Stimulated activated CD8-positive, alpha-beta memory T cell treated with anti-CD3 and anti-CD28 coated beads, Interleukin-15, amount 100 ng/mL, for 4 hours (primary cell): ENCODE measurements around the gene MATN1.
A peak's percentile ranks its signal among the peaks of the same experiment; 100 is the strongest.

ENCODE experiments used
- DNase-seq, 2 donors: peaks; one replicate each; pipeline ENCODE4 v3.0.0-alpha.2; 2020; ENCODE audit warnings: low read depth in 2 of 2

The MATN1 gene

DNA sequence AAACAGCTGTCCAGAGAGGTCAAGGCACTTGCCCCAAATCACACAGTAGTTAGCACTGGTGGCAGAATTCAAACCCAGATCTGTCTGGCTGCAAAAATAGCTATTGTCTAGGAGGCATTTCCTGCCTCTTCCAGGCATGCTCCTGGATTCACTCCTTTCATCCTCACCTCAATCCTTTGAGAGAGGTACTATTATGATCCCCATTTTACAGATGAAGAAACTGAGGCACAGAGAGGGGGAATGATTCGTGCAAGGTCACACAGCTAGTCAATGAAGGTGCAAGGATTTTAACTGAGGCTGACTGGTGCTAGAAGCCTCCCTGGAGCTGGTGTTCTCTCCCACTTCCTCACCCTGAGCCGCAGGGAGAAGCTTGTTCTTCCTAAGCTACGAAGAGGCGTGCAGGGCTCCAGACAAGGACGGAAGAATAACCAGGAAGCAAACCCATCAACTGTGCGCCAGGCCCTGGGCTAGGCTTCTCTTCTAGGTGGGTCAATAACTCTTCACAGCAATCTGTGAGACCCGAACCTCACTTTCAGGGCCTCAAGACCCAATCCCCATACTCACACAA lies 34.8 kb upstream of the MATN1 start:
- no peak for DNase-seq

GRCh38 chr1:30757352-30758120 lies 34.2 kb upstream of the MATN1 start, which contains the start of gene LAPTM5:
TSS of gene LAPTM5 (minus strand) at chr1:30757774. CDS start at chr1:30757745, 29 bp downstream.
- DNase-seq, result no peak

- peak; percentile 52 to 53 for DNase-seq
Measured at GRCh38 chr1:30756545-30757351, 33.4 kb upstream of the MATN1 start.

DNA sequence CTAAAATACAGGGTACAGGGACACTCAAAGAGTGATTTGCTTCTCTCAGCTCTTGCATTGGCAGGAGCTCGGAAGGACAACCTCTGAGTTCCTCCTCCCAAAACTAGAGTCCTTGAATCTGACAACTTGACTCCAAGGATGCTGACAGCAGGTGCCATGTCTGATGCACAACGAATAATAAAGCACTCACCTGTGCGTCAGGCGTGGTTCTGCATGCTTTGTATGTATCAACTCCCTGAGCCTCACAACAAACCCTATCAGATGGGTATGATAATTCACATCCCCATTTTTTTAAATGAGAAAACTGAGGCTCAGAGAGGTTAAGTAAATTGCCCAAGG lies 32.8 kb upstream of the MATN1 start:
- no peak for DNase-seq

GRCh38 chr1:30755746-30756145 lies 32.4 kb upstream of the MATN1 start:
- DNase-seq, result no peak

DNA sequence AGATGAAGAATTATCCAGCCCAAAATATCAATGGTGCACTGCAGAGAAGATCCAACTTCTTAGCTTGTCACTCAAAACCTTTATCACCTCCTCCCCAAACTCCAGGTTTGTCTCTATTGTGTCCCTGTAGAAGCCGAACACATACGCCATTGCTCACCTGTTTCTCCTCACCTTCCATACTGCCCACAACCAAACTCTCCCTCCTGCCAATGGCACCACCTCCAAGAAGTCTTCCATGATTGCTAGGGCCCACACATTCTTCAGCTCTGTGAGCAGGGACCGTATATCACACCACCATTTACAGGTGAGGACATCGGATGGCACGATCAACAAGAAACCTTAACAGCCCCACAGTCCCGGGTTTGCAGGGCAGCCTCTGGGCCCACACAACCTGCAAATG lies 31.9 kb upstream of the MATN1 start:
- no peak for DNase-seq

DNA sequence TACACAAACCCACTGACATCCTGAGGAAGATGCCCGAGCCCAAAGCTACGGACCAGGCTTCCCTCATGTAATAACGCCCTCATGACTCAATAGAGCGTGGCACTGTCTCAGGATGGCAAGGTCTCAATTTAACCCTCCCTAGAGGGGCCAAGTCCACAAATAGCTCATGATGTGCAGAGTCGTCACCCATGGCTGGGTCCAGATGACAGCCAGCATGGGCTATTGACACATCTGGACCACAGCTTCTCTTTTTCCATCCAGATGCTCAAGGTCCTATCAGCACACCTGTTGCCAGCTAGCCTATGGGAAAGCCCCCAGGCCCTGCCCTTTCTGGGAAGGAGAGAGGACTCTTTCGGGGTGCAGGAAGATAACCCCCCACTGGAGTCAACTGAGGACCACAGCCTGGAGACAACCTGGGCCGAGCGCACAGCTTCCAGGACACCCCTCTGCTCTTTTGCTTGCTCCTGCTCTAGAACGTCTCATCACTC lies 31.3 kb upstream of the MATN1 start:
- DNase-seq, result no peak

DNA sequence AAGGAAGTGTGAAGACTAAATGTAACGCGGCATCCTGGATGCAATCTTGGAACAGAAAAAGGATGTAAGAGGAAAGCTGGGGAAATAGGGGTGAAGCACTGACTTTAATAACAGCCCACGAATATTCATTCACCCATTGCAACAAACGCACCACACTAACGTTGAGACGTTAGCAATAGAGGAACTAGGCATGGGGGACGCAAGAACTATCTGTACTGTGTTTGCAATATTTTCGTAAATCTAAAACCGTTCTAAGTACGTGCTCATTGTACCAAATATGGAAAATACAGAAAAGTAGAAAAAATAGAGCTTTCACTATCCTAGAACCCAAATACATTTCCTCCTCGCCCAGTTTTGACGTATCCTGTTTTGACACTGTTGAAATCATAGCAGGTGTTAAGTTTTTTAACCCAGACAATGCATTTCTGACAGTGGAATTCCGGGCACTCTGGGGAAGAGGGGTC lies 30.3 kb upstream of the MATN1 start:
- no peak for DNase-seq

- DNase-seq, result no peak
Measured at GRCh38 chr1:30753118-30753517, 29.7 kb upstream of the MATN1 start.

- DNase-seq, result no peak
Measured at GRCh38 chr1:30752651-30752908, 29.2 kb upstream of the MATN1 start.

- no peak for DNase-seq
Measured at GRCh38 chr1:30751830-30752650, 28.7 kb upstream of the MATN1 start.

DNA sequence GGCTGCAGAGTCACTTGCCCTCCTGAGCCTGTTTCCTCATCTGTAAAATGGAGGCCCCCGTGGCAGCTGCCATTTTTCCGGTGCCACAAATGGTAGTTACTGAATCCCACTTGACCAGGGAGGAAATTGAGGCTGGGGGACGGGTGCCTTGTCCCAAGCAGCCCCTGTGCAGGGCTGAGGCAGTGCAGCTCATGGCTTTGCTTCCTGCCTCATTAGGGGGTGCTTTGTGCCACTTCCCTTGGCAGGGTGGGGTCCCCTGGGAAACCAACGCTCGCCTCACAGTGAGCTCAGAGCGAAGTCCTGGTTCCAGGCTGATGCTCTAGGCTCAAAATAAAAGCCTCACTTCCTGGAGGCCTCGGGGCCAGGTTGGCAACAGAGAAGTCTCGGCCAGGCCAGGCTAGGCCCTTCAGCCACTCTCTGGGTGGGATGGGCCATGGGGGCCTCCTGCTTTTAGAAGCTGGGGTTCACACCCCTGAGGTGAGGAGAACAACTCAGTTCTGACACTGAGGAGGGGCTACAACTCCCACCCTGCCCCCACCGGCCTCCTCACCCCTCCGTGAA lies 27.4 kb upstream of the MATN1 start:
- DNase-seq, result no peak

- no peak for DNase-seq
Measured at GRCh38 chr1:30749691-30750583, 26.6 kb upstream of the MATN1 start.

- DNase-seq, result no peak
Measured at GRCh38 chr1:30748699-30749401, 25.5 kb upstream of the MATN1 start.

- DNase-seq, result no peak
Measured at GRCh38 chr1:30748098-30748698, 24.8 kb upstream of the MATN1 start.

DNA sequence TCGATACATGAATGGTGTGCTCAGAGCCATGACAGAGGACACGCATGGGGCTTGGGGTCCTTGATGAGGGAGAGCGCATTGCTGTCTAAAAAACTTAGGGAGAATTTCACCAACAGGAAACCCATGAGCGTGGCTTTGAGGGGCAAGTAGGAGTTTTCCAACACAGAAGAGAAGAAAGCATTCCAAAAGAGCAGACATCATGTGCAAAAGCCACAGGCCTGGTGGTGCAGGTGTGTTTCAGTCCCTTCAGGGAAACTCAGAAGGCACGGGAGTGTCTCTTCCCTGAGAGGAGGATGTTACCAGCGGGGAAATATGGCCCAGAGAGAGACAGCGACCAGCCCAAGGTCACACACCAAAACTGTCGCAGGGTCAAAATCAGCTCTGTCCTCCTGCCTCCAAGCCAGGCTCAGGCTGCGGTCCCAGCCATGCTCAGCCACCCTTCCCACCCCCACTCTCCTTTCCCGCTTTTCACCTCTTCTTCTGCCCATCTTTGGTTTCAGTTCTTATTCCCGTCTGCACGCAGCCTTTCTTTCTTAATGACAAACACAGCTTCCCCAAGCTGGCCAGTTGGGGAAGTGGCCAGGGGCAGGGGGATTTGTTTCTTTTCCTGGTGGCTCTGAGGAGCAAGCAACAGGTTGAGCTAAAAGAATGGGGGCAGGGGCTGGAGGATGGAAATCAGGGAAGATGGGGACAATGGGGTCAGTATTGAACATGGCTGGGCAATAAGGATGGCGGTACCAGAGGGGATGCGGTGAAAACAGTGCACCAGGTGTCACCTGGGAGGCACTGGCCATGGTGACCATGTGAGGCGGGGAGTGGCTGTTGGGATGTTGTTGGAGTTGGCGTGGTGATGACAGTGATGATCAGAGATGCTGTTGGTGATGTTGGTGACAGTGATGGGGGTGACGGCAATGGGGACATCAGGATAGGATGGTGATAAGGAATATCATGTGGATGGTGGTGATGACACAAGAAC lies 23.9 kb upstream of the MATN1 start:
- no peak for DNase-seq

GRCh38 chr1:30746212-30747032 lies 23.0 kb upstream of the MATN1 start:
- DNase-seq, result no peak

DNA sequence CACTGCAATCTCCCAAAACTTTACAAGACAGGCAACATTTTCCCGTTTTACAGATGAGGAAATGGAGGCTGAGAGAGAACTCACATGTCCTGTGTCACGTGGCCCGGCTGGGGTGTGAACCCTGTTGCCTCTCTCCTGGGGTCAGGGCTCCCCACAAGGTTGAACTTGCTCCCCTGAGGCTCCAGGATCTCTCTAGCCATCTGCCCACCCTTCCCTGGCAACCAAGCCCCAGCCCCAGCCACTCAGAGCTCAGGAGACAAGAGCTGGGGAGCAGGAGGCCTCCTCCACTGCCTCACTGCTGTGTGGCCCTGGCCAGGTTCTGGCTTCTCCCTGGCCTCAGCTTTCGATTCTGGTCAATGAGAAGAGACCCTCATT lies 22.4 kb upstream of the MATN1 start:
- DNase-seq, result no peak
